Measurements from ENCODE around the gene SLC24A4. TPM values are rescaled to one million over a fixed set of nuclear protein-coding genes. Genes with fewer than 3 reads are reported as not detected.

Gene SLC24A4
- total RNA-seq, 1 donor from 2014 or later = 0.82 TPM

DNA sequence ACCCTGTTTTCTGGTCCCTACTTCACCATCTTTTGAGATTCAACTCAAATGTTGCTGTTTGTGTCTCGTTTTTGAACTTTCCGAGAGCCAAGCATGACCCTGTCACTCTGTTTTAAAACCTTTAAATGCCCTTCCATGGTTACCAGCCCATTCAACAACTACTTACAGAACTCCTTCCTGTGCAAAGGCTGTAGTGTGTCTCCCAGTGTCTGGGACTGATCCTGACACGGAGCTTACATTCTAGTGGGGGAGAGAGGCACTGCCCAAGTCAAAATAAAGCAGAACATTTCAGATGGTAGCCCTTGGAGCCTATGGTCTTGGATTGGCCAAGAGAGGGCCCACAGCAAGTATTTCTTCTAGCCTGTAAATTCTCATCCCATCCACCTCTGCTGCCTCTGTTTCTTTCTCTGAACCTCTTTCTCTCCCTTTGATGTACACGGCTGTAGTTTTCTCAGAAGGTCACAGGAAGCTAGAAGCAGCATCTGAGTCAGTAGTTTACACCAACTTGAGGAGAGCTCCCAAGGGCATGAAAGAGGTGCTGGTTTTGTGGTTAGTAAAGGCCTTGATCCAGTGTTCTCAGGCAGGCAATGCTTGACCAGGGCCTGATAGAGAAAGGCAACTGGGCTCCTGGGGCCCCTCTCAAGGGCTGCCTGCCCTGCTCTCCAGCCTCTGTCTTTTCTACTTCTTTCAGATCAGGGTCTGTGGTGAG is 42.3 kb upstream of the SLC24A4 start:
- TF ChIP-seq, protein P1, sequence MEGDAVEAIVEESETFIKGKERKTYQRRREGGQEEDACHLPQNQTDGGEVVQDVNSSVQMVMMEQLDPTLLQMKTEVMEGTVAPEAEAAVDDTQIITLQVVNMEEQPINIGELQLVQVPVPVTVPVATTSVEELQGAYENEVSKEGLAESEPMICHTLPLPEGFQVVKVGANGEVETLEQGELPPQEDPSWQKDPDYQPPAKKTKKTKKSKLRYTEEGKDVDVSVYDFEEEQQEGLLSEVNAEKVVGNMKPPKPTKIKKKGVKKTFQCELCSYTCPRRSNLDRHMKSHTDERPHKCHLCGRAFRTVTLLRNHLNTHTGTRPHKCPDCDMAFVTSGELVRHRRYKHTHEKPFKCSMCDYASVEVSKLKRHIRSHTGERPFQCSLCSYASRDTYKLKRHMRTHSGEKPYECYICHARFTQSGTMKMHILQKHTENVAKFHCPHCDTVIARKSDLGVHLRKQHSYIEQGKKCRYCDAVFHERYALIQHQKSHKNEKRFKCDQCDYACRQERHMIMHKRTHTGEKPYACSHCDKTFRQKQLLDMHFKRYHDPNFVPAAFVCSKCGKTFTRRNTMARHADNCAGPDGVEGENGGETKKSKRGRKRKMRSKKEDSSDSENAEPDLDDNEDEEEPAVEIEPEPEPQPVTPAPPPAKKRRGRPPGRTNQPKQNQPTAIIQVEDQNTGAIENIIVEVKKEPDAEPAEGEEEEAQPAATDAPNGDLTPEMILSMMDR (conservative IDR thresholded peaks at IDR 0.05) = no peak
- DNase-seq (ENCODE audit: extremely low spot score, unreplicated experiment) = no peak
- Mint-ChIP-seq H3K36me3 (no peaks in the 10 kb centered on the region), H3K4me1 (ENCODE audit: unreplicated experiment) (no peaks in the 10 kb centered on the region), H3K9me3 (peaks cover 5% of the 10 kb centered on the region), H3K27ac (no peak overlapping the region), H3K4me3 (no peak overlapping the region), H3K27me3 (peaks cover 19% of the 10 kb centered on the region)

DNA sequence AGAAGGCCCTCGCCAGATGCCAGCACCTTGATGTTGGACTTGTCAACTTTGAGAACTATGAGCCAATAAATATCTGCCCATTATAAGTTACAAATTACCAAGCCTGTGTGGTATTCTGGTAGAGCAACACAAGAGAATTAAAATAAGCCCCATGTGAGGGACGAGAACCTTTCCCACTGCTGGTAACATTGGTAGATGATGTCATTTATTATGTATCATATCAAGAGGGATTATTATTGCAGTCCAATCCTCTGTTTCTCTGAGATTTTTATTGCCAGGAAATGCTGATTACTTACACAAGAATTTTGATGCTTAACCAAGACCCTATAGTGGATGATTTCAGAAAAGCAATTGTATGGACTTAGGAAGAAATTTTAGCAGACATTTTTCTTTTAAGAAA is 40.3 kb upstream of the SLC24A4 start:
- no peak for DNase-seq (ENCODE audit: extremely low spot score, unreplicated experiment)

DNA sequence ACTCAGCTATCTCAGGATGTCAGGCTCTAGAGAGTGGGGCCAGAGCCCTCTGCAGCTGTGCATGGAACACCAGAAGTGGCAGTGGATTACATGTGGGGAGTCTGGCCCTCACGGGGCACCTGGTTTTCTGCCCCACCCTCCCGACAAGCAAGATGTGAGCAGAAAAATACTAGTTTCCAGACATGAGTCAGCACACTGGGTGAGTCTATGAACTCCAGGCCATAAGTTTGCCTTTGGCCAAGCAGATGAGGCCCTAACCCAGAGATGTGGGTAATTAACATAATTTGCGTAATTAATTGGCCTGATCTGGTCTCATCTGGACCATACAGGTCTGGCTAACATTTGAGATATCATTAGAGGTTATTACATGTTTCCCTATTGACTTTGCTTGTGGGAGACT is 37.7 kb upstream of the SLC24A4 start:
- Mint-ChIP-seq H3K27ac (no peak overlapping the region), H3K4me3 (no peak overlapping the region), H3K27me3 (peaks cover 31% of the 10 kb centered on the region), H3K36me3 (no peaks in the 10 kb centered on the region), H3K4me1 (ENCODE audit: unreplicated experiment) (no peaks in the 10 kb centered on the region), H3K9me3 (peaks cover 5% of the 10 kb centered on the region)
- no peak for DNase-seq (ENCODE audit: extremely low spot score, unreplicated experiment)
- TF ChIP-seq, protein P1 (conservative IDR thresholded peaks at IDR 0.05) = no peak

More for the DNA sequence above, 40.3 kb upstream of the SLC24A4 start:
- no peak overlapping the region for H3K4me3 Mint-ChIP-seq
- H3K9me3 Mint-ChIP-seq = peaks cover 5% of the 10 kb centered on the region
- H3K4me1 Mint-ChIP-seq (ENCODE audit: unreplicated experiment) = no peaks in the 10 kb centered on the region
- H3K27ac Mint-ChIP-seq = no peak overlapping the region
- peaks cover 22% of the 10 kb centered on the region for H3K27me3 Mint-ChIP-seq
- TF ChIP-seq, protein P1 (conservative IDR thresholded peaks at IDR 0.05) = no peak
- H3K36me3 Mint-ChIP-seq = no peaks in the 10 kb centered on the region

DNA sequence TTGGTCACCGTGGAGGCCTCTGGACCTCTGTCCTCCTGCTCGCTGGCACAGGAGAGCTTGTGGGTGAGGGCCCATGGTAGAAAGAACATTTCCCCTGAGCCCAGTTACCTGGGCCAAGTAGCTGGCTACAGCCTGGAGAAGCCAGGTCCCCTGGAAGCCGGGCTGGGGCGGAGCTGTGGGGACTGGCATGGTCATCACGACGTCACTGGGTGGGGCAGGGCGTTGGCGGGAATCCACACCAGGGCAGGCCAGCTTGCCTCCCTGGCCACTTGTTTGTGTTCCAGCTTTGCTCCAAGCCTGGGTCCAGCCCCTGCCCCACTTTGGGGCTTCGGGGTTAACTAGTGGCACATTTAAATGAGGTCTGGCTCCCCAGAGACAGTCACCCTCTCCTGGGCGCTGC is 35.0 kb upstream of the SLC24A4 start:
- no peaks in the 10 kb centered on the region for H3K36me3 Mint-ChIP-seq
- no peaks in the 10 kb centered on the region for H3K9me3 Mint-ChIP-seq
- H3K4me3 Mint-ChIP-seq = no peak overlapping the region
- DNase-seq (ENCODE audit: extremely low spot score, unreplicated experiment) = no peak
- H3K27ac Mint-ChIP-seq = no peak overlapping the region
- H3K4me1 Mint-ChIP-seq (ENCODE audit: unreplicated experiment) = no peaks in the 10 kb centered on the region
- peaks cover 38% of the 10 kb centered on the region for H3K27me3 Mint-ChIP-seq
- TF ChIP-seq, protein P1 (conservative IDR thresholded peaks at IDR 0.05) = no peak

DNA sequence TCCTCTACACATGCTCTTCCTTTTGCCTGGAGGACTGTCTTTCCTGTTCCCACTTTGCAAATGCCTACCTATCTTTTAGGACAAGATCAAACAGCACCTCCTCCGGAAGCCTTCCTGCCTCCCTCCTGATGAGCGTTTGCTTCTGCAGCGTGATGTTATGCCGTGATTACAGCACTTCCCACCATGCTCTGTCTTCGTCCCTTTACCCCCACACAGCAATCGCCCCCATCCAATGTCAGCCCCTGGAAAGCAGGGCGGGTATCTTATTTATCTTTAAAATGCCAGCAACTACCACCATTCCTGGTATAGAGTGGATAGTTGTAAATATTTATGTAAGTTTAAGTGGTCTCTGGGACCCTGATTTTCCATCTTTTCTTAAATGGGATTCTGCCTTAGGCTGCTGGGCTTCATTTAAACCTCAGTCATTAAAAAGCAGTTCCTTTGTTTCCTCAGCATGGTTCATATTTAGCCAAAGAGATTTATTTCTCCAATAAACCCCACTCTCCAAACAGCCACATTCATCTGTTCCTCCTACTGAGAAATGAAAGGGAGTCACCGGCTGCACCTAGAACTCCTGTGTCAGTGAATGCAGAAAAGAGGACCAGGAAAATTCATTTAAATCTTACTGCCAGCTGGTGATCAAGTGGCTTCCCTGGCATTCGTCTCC is 33.8 kb upstream of the SLC24A4 start:
- no peak overlapping the region for H3K27ac Mint-ChIP-seq
- peaks cover 42% of the 10 kb centered on the region for H3K27me3 Mint-ChIP-seq
- no peaks in the 10 kb centered on the region for H3K4me1 Mint-ChIP-seq (ENCODE audit: unreplicated experiment)
- no peak for DNase-seq (ENCODE audit: extremely low spot score, unreplicated experiment)
- TF ChIP-seq, protein P1 (conservative IDR thresholded peaks at IDR 0.05) = no peak
- H3K9me3 Mint-ChIP-seq = no peaks in the 10 kb centered on the region
- no peak overlapping the region for H3K4me3 Mint-ChIP-seq
- no peaks in the 10 kb centered on the region for H3K36me3 Mint-ChIP-seq
